ENCODE results near the gene TPST1. TPM values are rescaled to one million over a fixed set of nuclear protein-coding genes. Genes with fewer than 3 reads are reported as not detected.
"Not testable (repeated sequence)": the region's sequence is repeated elsewhere in the genome, so short reads cannot be mapped to it uniquely, and the experiment has no call there.

TPST1 gene
- total RNA-seq, 1 experiment from 2014 or later: 58.8 TPM

DNA sequence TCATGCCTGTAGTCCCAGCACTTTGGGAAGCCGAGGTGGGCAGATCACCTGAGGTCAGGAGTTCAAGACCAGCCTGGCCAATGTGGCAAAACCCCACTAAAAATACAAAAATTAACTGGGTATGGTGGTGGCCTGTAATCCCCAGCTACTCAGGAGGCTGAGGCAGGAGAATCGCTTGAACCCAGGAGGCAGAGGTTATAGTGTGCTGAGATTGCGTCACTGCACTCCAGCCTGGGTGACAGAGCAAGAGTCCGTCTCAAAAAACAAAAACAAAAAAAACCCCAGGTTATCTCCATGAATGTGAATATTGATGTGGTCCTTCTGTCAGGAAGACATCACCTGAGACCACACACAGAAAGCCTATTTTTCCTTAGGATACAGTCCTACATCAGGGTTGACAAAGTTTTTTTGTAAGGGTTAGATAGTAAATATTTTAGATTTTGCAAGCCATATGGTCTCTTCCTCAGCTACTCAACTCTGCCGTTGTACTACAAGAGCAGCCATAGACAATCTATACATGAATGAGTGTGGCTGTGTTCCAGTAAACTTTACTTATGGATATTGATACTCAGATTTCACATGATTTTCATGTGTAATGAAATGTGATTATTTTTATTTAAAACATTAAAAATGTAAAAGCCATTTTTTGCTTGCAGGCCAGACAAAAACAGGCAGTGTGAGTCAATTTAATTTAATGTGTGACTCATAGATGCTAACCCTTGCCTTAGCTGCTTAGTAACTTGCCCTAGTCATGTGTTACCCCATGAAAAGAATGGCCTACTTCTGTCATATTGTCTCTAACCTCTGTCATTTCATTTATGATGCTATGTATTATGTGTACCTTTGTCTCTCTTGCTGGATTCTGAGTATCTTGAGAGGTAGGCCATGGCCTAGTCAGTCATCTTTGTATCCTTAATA lies 78.1 kb downstream of the TPST1 start:
- DNase-seq (ENCODE audit: low spot score): peak; percentile 82

DNA sequence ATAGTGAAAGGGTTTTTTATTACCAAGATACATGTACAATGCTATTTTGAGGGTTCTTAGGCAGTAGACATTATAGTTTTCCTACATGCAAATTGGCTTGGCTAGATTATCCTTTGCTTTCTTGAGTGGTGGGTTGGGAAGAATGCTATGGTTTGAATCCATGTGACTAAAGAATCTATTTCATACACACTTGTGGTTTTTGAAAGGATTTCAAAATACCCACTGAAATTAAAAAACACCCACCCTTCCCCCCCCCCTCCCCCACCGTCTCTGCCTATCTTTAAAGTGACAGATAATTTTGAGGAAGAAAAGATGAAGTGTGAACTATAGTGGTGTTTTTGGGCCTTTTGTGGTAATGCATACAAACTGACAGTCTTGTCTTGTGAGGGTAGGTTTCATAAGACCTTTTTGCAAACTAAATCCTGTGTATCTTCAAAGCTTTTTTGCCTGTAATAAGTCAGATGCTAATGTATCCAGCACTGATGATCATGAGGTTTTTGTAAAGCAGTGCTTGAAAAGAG lies 90.9 kb downstream of the TPST1 start:
- DNase-seq (ENCODE audit: low spot score): no peak

DNA sequence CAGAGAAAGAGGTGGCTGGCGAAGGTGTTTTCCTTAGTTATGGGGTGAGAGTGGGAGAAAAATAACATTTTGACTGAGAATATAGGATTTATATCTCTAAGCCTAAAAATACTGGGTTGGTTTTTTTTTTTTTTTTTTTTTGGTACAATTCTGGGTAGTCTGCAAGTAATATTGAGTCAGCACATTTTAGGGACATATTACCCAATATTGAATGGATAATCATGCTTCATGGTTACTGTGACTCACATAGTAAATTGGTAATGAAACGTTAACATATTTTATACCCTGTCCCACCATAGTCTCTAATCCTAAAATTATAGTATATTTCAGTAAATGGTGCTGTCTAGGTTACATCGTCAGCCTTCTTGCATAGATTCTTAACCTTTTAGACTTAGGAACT lies 91.4 kb downstream of the TPST1 start:
- DNase-seq (ENCODE audit: low spot score): no peak

DNA sequence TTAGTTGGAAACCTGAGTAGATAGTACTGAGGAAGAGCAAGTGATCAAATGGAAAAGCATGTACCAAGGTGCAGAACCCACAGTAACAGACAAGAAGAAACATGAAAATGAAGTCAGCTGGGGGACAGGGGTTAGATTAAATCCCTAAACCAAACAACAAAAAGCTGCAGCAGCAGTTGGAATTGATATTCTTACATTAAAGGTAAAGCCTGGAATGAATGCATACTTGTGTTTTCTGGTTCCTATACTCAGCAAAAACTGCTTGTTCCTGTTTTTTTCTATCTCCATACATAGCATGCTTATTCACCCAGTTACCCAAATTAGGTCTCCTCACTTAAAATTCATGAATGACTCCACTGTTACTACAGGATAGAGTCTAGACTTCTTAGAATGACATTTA lies 92.4 kb downstream of the TPST1 start:
- no peak for DNase-seq (ENCODE audit: low spot score)

DNA sequence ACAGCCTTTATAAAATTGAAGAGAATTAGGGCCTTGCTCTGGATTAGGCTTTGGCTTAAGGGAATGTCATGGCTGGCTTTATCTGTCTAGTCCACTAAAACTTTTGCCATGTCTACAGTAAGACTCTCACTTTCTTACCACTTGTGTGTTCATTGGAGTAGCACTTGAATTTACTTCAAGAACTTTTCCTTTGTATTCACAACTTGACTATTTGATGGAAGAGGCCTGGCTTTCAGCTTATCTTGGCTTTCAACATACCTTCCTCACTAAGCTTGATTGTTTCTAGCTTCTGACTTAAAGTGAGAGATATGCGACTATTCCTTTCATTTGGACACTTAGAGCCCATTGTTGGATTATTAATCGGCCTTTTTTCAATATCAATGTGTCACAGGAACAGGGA lies 96.1 kb downstream of the TPST1 start:
- no peak for DNase-seq (ENCODE audit: low spot score)

DNA sequence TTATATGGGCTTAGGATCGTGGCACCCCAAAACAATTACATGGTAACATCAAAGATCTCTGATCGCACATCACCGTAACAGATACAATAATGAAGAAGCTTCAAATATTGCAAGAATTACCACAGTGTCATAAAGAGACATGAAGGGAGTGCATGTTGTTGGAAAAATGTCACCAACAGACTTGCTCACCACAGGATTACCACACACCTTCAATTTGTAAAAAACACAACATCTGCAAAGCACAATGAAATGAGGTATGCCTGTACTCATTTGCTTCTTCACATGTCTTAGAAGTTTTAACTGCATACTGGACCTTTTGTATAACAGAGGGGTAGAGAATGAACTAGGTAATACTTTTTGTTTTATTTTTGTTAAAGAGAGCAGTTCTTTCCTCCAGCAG lies 96.6 kb downstream of the TPST1 start:
- DNase-seq (ENCODE audit: low spot score): no peak

DNA sequence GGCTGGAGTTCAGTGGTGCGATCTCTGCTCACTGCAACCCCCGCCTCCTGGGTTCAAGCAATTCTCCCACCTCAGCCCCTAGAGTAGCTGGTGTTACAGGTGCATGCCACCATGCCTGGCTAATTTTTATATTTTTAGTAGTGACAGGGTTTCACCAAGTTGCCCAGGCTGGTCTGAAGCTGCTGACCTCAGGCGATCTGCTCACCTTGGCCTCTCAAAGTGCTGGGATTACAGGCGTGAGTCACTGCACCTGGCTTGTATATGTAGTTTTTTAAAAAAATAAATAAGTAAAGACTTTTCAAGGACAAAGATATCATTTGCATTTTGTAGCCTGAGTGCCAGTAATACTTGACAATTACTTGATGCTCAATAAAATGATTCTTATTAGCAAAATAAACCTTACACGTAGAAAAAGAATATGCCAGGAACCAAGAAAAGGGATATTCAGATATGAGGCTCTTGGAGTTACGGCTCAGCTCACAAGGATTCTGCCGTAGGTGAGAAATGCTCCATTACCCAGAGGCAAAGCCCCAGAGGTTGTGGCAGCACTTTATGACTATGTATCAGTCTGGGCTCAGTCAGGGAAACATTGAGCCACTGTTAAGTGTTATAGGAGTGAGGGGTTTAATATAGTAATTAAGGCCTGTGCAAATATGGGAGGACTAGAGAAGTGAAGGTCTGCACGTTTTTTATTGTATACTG lies 98.5 kb downstream of the TPST1 start:
- DNase-seq (ENCODE audit: low spot score): no peak

DNA sequence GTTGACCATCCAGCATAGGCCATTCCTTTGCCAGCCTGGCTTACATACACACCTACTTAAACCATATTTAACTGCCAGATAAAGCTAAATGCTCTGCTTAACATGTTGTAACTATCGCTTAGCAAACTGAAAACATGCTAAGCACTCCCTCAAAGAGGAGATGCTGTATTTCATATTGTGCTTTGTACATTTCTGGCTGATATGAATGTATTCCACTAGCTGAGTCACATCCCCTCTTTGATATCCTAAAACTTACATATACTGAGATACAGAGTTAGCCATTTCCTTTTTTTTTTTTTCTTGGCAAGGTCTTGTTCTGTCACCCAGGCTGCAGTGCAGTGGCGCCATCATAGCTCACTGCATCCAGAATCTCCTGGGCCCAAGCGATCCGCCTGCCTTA lies 99.4 kb downstream of the TPST1 start:
- peak; percentile 11 for DNase-seq (ENCODE audit: low spot score)

DNA sequence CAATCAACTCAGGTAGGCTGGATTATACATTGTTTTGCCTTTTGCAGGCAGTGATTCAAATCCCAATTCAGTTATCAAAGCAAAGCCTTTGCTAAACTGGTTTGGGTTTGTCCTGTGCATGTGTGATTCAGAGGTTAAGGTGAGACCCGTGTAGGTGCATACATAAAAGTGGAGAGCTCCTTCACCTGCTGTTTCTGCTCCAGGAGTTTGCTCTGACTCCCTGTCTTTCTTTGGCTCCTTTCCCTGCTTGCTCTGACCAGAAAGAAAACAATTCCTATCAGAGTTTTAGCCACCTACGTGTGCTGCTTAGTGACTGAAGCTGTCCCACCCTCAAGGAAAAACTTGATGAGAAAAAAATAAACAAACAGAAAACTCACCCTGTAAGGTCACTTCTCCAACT lies 101.1 kb downstream of the TPST1 start:
- DNase-seq (ENCODE audit: low spot score): peak; percentile 26

DNA sequence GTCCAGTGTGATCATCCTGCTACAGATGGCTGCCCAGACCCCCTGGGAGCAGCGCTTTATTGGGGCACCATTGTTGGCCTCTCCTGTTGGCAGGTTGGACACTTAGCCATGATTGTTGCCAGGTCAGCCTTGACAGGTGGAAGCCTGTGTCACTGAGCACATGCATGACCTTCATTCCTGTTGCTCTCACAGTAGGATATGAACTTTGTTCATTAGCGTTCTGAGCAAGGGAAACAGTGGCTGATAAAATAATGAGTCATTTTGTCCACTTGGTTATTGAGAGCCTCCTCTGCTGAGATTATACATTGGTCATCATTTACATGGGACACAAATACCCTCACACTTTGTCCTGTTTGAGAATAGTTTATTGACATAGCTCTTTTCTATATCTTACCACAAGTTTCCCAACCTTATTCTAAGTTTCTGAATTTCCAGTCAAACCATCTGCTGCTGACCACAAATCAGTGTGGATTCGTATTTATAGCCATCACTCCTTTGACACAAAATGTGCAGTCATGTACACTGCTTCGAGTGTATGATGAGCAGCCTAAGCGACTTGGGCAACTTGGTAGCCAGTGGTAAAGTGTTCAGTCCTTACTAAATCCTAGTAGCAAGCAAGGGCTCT lies 102.6 kb downstream of the TPST1 start:
- DNase-seq (ENCODE audit: low spot score): peak; percentile 37

DNA sequence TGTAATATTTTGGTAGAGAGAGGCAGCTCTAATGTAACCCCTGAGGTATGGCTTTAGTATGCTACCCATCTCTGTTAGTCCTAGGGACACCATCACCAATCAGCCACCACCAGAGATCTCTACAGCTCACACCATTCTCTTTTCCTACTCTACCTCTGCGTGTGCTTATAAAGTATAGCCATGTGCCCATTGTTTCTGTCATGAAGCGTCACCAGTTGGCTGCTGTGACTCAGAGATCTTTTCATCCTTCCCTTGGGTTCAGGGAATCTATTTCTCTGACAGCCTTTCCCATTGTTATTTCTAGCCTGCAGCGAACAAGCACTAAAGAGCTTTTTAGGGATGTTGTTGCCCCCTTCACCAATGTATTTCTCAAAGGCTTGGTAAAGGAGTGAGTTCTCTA lies 103.3 kb downstream of the TPST1 start:
- DNase-seq (ENCODE audit: low spot score): no peak

DNA sequence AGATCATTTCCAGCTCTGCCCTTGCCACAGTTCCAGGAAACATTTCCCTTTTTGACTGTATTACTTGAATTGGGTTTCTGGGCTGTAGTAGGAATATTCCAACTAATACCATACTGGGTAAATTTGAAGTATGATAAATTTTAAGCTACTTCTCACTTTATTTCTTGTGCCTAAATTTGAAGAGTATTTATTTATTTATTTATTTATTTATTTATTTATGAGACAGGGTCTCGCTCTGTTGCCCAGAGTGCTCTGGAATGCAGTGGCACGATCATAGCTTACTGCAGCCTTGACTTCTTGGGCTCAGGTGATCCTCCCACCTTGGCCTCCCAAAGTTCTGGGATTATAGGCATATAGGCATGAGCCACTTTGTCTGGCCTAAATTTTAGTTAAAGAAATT lies 105.5 kb downstream of the TPST1 start:
- DNase-seq (ENCODE audit: low spot score): no peak

DNA sequence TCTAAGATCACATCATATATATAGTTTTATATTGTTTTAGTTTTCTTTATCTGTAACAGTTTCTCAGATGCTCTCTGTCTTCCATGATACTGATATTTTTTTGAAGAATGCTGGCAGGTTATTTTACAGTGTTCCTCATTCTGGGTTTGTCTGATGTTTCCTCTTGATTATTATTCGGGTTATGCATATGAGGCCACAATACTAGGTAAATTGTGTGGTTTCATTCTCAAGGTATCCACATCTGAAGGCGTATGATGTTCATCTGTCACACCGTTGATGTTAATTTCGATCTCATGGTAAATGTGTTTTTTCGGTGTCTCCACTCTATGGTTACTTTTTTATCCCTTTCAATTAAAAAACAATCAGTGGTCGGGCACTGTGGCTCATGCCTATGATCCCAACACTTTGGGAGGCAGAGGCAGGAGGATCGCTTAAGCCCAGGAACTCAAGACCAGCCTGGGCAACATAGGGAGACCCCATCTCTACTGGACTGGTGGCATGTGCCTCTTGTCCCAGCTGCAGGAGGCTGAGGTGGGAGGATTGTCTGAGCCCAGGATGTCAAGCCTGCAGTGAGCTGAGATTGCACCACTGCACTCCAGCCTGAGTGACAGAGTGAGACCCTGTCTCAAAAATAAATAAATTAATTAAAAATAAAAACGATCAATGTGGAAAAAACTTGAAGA lies 108.9 kb downstream of the TPST1 start:
- DNase-seq (ENCODE audit: low spot score): no peak

DNA sequence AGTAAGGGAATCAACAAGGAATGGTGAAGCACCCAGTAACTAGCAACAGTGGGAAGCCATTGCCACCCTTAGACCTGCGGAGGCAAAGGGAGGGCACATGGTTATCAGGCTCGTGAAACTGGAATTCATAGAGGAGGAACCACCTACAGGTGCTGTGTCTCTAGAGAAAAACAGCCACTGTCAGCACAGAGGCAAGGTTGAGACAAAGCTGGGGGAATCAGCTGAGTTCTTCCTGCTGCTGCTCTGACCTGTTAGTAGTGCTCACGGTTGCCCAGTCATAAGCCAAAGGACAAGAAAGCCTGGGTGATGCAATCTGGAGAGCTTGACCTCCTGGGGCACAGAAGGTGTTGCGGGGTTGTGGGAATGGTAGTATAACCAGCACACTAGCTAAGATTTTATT lies 110.1 kb downstream of the TPST1 start:
- DNase-seq (ENCODE audit: low spot score): no peak

DNA sequence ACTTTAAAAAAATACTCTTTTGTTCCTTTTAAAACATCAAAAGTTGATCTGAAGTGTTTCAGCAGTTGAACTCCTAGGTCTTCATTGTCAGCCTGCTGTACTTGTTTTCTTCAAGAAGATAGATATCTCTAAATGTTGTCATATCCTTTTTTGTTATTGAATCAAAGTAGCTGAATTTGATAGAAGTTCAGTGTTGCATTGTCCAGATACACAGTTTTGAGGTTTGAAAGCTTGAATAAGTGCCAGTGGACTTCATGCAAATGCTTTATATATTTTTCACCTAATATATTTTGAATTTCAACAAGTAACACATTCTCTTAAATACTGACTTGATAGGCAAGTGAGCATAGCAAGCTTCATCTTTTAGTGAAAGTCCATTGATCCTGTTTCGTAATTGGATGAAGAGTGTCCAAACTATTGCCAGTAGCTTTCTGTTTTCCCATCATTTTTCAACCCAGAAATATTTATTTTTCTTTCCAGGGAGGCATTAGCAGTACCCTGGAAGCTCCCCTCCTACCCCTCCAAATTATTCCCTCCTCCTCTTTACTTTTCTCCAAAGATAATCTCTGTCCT lies 114.4 kb downstream of the TPST1 start:
- no peak for DNase-seq (ENCODE audit: low spot score)

DNA sequence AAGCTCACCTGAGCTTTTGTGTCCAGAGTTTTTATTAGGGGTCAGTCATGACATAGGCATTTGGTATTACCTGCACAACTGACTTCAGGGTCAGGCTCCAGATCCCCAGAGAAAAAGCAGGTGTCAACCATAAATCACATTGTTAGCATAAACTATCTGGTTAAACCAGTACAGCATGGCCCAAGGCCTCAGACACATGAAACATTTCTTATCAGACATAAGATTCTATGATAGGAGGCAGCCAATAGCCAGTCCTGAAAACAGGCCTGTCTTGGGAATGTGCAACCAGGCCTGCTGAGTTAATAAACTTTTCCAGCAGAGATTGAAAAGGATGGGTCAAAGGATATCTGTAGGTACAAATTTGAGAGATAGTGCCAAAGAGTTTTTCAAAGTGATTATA lies 116.1 kb downstream of the TPST1 start:
- DNase-seq (ENCODE audit: low spot score): no peak

DNA sequence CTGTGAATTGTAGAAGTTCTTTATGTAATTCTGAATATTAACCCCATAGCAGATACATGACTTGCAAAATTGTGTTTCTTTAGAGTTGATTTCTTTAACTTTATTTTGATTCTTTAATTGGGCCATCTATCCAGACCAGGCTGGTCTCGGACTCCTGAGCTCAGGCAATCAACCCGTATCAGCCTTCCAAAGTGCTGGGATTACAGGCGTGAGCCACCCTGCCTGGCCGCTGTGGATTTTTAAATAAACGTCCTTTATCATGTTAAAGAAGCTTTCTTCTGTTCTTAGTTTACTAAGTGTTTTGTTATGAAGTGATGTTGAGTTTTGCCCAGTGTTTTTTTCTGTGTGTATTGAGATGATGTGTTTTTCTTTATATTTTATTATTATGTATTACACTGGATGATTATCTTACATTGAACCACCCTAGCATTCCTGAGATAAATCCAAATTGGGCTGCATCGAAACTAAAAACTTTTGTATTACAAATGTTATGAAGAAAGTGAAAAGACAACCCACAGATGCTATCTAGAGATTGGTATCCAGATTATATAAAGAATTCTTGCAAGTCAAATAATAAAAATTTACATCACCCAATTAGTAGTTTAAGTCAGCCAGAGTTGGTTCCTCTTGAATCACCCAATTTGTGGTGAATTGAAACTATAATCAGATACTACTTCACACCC lies 118.1 kb downstream of the TPST1 start:
- no peak for DNase-seq (ENCODE audit: low spot score)

DNA sequence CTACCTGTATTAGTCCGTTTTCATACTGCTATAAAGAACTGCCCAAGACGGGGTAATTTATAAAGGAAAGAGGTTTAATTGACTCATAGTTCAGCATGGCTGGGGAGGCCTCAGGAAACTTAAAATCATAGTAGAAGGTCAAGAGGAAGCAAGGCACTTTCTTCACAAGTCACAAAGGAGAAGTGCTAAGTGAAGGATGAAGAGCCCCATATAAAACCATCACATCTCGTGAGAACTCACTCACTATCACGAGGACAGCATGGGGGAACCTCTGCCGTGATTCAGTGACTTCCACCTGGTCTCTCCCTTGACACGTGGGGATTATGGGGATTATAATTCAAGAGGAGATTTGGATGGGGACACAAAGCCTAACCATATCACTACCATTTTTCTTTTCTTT lies 119.9 kb downstream of the TPST1 start:
- DNase-seq (ENCODE audit: low spot score): not testable (repeated sequence)

DNA sequence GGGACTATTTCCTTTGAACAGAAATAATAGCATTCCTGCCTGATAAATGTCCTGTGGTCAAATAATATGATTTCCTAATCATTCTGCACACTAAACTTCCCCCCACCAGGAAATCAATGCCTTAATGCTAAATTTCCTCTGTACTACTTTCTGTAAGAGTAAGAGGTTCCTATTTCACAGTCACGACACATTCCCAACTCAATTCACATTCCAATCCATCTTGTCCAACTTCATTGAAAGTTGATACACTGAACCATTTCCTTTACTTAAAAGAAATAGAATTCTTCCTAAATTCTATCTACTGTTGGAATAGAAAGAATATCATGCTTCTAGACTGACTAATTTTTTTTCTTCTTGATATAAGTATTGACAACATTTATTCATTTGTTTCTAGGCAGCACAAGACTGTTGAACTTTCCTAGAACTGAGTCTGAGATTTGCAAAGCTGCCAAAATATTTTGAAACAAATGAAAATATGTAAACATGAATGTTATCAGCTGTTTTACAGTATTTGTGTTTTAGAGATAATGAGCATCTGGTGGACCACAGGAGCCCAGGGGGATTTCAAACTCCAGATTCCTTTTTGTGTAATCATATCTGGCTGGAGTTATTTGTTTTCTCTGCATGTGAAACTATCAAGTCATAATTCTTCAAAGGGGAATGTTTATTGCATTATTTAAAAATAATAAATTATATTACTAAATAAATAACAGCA lies 121.5 kb downstream of the TPST1 start:
- peak; percentile 73 for DNase-seq (ENCODE audit: low spot score)

DNA sequence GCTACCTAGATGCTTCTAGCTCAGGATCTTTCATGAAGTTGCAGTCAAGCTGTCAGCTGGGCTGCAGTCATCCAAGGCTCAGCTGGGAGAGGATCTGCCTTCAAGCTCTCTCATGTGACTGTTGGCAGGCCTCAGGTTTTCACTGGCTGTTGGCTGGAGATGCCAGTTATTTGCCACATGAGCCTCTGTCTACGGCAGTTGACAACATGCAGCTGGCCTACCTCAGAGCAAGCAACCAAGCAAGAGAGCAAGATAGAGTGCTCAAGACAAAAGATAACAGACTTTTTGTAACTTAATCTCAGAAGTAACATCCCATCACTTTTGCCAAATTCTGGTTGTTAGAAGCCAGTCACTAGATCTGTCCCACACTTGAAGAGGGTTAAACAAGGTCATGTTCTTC lies 125.8 kb downstream of the TPST1 start:
- no peak for DNase-seq (ENCODE audit: low spot score)
